Amniotic epithelial cell (primary cell): ENCODE results near the gene AMOTL1.

Experiments
- DNase-seq: peaks from one replicate; pipeline ENCODE4 v3.0.0-alpha.2; 2010; ENCODE audit warnings: low read depth

Gene AMOTL1, protein sequence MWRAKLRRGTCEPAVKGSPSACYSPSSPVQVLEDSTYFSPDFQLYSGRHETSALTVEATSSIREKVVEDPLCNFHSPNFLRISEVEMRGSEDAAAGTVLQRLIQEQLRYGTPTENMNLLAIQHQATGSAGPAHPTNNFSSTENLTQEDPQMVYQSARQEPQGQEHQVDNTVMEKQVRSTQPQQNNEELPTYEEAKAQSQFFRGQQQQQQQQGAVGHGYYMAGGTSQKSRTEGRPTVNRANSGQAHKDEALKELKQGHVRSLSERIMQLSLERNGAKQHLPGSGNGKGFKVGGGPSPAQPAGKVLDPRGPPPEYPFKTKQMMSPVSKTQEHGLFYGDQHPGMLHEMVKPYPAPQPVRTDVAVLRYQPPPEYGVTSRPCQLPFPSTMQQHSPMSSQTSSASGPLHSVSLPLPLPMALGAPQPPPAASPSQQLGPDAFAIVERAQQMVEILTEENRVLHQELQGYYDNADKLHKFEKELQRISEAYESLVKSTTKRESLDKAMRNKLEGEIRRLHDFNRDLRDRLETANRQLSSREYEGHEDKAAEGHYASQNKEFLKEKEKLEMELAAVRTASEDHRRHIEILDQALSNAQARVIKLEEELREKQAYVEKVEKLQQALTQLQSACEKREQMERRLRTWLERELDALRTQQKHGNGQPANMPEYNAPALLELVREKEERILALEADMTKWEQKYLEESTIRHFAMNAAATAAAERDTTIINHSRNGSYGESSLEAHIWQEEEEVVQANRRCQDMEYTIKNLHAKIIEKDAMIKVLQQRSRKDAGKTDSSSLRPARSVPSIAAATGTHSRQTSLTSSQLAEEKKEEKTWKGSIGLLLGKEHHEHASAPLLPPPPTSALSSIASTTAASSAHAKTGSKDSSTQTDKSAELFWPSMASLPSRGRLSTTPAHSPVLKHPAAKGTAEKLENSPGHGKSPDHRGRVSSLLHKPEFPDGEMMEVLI

DNA sequence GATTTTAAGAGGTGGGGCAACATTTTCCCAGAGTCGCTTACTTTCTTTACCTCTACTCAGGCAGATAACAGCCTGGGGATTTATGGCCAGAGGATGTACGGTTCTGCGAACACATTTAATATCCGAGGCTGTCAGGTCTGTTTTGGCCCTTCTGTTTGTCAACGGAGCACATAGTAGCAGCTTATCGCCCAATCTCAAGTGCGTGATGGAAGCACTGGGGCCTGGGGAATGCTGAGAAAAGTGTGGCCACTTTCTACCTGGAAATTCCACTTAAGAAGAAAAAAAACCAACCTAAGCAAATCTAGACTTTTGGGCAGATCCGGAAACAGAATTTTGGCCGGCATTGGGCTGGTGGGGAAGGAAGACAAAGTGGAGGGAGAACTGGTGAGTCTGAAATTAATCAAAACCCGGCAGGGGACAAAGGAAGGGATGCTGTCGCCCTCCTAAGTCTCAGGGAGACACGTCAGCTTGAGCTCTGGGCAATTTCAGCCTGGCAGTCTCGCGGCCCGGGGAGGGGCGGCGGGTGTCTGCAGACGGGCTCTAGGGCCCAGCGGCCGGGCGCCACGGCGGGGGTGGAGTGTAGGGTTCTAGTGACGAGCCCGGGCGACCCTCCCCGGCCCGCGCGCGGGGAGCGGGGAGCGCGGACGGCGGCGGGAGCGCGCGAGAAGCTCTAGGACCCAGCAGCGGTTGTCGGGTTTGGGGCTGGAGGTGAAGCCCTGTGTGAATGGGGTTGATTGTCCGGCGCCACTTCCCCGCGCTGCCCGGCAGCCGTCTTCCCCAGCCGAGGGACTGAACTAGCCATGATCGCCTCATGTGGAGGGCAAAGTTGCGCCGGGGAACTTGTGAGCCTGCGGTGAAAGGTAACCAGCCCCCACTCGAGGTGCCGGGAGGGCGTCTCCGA lies at the start of gene AMOTL1:
Gene AMOTL1, plus strand, starts transcription at position 656 of the 901 bp plus-strand sequence. Its CDS starts 156 bp downstream, at position 812.
- peak; percentile 79 for DNase-seq

DNA sequence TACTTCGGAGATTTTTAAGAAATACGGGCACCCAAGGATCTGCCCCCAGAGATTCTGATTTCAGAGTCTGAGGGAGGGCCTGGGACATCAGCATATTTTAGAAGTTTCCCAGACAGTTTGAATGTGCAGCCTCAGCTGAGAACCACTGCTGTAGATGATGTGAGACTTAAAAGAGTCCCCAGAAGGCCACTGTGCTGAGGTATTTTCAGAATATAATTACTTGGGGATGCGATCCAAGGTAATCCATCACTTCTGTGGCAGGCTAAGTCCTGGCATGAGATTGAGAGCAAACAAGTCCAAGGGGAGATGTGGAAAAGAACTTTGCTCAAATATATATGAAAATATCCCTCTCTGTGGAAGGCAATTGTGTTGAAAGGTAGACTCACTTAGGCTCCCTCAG lies 48.3 kb upstream of the AMOTL1 start:
- no peak for DNase-seq

- DNase-seq: peak; percentile 84
These were observed 46.4 kb upstream of the AMOTL1 start for GRCh38 chr11:94721565-94722292.

GRCh38 chr11:94722735-94723134 lies 45.4 kb upstream of the AMOTL1 start:
- DNase-seq: no peak

DNA sequence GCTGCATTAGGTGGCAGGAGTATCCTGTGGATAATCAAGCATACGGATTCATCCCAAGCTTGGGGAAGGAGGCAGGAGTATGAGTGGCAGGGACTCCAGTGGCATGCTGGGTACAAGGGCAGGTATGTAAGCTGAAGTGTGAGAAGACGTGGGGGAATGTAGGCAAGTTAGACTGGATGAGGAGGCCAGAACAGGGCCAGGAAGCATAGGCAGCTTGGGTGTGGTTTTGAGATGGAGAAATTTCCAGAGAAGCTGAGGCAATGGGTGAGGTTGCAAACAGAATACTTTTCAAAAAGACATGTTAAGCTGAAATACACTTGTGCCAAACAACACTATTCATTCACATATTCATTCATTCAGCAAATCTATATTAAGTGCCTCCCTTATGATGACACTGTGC lies 43.1 kb upstream of the AMOTL1 start:
- DNase-seq: no peak

DNA sequence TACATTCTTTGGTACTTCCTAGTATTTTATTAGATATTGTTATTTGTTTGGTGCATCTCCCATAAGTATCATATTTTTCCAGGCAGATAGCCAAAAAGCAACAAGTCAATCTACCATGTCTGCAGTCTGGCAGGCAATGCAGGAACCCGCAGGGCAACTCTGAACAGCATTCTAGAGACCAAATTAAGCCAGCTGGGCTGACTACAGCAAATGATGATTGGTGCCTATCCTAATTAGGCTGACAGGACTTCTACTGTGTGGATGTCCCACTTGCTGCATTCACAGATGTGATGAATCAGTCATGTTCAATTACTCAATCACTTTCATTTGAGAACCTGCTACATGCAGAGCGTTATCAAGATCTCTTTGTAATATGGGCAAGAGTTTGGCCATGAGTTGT lies 40.3 kb upstream of the AMOTL1 start:
- DNase-seq: no peak

DNA sequence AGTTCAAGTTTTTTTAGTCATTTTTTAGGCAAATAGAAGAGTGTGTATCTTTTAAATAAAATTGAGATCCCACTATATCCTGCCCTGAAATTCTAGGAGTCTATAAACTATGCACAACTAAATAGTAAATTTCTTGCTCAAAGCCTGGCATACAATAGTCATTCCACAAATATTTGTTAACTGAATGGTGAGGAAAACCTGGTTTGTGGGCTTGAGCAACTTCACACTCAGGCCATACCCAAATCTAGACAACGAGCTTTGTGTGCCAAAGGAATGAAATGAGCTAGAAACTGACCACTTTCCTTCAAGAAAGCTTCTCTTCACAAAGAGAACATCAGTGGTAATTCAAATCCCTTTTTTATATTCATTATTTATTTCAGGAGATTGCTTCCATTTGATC lies 39.6 kb upstream of the AMOTL1 start:
- peak; percentile 74 for DNase-seq

- DNase-seq: no peak
These were observed 39.0 kb upstream of the AMOTL1 start for GRCh38 chr11:94728966-94729751.

GRCh38 chr11:94730153-94730552 lies 38.0 kb upstream of the AMOTL1 start:
- DNase-seq: no peak

DNA sequence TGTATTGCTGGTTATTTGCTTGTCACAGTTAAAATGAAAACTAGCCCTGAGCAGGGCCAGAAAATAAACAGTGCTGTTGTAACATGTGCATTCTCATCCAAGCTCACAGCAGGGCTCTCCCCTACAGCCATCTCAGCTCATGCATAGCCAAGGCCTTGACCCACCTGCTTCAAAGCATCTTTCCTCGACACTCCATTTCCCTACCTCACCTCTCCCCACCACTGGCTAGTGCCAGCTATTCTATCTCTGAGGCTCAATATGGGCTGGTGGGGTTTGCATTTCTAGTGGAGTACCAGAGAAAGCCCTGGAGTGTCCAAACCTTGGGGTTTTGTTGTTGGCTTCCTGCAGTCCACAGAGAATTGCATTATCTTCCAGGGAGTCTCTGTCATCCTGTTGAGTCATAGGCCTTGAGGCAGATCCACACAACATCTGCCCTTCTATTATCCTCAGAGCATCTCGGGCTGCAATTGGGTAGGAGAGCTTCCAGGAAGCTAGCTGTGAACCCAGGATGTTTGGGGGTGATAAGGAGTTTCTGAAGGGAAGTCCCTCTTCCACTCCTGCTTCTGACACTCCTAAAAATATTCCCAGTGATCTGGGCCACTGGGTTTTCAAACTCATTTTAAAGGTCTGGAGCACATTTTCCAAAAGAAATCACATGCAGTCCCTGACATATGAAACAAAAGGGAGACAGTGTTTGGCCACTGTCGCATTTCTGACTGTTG lies 36.1 kb upstream of the AMOTL1 start:
- DNase-seq: peak; percentile 94

DNA sequence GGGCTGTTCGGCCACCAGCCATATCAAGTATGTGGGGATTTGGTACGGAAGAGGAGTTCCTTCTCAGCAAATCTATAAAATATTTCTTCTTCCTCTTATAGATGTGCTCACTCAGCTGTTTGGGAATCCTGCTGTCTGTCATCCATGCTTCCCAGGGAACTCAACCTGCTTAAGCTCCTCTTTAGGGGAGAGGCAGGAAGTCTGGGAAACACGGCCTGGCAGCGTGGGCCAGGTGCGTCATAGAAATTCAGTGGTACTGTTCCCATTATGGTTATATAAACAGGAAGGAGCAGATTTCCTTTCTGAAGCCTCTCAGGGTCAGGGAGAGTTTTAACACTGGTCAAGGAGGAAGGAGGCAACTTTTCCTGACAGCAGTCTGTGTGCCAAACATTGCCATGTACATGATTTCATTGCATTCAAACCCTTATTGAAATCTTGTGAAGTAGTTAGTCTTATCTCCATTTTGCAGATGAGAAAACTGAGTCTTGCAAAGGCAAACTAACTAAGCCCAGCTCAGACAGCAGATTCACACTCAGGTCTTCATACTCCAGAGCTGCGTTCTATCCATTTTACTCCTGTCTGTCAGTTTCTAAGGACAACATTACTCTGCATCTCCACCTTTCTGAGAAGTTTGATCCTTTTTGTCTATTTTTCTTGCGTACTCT lies 35.4 kb upstream of the AMOTL1 start:
- DNase-seq: peak; percentile 86

DNA sequence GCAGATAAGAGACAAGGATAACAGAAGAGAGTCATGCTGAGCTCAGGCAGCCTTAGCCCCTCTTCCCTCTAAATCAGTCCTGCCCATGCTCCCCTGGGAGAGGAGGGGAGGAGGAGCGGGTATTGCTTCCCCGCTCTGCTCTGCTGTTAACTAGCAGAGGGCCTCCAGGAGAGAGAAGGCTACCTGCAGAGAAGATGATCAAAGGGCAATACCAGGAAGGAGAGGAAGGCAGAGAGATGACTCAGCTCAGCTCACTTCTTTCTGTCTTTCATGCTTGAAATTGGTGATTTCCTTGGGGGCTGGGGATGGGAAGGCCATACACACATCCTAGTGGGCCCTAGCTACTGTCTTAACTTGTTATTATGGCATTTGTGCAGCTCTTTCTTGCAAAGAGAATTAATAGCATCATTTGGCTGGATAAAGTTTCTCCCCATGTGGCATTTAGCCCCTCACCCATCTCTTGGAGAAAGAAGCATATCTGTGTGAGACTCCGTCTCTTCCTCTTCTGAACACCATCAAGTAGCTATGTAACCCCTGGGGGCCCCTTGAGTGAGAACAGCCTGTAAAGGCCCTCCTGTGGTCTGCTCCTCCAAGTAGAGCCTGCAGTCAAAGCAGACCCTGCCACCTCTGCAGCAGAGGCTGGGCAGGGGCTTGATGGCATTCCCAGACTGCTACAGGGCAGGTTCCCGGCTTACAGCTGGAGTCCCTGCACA lies 33.4 kb upstream of the AMOTL1 start:
- no peak for DNase-seq

- no peak for DNase-seq
These were observed 32.2 kb upstream of the AMOTL1 start for GRCh38 chr11:94735907-94736306.

DNA sequence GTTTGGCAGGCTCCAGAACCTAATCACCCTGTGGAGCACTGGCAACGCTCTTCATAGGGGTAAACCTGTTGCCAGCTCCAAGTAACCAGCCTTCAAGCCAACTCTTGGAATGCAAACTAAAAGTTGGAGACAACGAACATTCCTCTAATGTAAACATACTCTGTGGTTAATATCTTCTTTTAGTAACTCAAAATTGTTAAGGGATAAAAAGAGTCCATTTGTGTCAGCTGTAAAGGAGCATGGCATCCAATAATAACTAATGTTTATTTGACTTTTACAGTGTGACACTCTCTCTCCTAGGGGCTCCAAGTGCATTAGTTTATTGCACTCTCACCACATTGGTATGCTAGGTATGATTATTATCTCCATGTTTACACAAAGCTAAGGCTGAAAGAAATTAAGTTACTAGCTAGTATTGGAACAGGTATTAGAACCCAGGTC lies 31.0 kb upstream of the AMOTL1 start:
- DNase-seq: peak; percentile 46

- DNase-seq: no peak
These were observed 29.4 kb upstream of the AMOTL1 start for GRCh38 chr11:94738746-94739145.

- DNase-seq: no peak
These were observed 28.8 kb upstream of the AMOTL1 start for GRCh38 chr11:94739331-94739730.

GRCh38 chr11:94740083-94741021 lies 27.8 kb upstream of the AMOTL1 start:
- no peak for DNase-seq
